Measurements from ENCODE around the gene TNS1.
"Not testable (repeated sequence)": the region's sequence is repeated elsewhere in the genome, so short reads cannot be mapped to it uniquely, and the experiment has no call there.

The TNS1 gene

GRCh38 chr2:217790681-217791392, 212.0 kb downstream of the TNS1 start:
- no peak for DNase-seq

DNA sequence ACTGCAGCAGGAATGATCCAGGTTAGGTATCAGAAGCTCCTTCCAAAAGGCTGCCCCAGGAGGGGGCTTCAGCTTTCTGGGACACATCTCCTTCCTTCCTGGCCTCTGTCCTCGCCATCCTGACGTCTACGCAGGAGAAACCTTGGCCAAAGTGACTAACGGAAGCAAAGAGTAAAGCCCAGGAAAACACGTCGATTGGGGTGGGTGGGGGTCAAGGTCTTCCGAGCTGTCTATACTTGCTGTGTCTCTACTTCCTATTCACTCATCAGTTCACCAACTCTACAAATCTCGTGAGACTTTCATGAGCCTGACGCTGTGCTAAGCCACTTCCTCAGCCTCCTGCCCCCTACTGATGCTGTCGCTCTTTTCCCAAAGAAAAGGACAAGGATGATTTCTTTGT, 212.6 kb downstream of the TNS1 start:
- no peak for DNase-seq

DNA sequence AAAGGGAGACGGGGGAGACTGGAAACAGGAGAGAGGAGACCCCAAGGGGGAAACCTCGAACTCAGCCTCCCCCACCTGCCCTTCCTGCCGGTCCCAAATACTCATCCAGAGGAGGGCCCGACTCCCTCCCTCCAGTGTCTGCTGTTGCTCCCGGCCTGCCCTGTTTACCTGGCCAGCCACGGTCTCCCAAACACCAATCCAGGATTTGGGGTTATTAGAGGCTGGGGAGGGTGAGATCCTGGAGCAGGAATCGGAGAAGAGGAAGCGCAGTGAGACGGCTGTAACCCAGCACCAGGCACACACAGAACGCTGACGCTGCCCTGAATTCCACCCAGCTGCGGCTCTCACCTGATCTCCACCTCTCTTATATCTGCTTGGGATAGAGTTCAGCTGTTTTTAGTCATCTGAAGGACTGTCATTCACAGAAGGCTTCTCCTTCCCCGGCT, 213.0 kb downstream of the TNS1 start:
- no peak for DNase-seq

GRCh38 chr2:217789003-217789735, 213.6 kb downstream of the TNS1 start:
- no peak for DNase-seq

DNA sequence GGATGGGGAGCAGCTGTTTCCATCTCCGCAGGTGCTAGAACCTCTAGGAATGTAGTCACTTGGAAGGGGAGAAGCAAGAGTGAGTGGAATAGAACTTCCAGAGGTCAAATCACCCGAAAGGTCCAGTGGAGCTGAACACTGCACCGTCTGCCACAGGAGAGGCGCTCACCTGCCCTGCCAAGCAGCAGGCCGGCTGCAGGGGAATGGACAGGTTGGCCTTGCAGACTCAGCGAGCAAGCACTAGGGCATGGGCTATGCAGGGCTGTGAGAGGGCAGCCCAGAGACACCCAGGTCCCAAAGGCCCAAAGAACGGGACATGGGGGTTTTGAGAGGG, 214.2 kb downstream of the TNS1 start:
- DNase-seq = no peak

DNA sequence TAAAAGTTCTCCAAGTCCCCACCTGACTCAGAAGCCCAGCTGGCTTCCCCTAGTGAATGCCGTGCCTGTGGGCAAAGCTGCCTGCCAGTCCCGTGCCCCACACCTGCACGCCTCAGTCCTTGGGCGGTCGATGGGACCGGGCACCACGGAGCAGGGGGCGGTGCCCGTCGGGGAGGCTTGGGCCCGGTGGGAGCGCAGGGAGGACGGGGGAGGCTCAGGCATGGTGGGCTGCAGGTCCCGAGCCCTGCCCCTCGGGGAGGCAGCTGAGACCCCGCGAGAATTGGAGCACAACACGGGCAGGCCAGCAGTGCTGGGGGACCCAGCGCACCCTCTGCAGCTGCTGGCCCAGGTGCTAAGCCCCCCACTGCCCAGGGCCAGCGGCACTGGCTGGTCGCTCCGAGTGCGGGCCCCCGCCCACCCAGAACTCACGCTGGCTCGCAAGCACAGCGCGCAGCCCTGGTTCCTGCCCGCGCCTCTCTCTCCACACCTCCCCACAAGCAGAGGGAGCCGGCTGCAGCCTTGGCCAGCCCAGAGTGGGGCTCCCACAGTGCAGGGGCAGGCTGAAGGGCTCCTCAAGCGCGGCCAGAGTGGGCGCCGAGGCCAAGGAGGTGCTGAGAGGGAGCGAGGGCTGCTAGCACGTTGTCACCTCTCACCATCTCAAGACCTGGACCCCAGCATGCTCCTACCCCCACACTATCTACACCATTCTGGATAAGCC, 215.5 kb downstream of the TNS1 start:
- no peak for DNase-seq

DNA sequence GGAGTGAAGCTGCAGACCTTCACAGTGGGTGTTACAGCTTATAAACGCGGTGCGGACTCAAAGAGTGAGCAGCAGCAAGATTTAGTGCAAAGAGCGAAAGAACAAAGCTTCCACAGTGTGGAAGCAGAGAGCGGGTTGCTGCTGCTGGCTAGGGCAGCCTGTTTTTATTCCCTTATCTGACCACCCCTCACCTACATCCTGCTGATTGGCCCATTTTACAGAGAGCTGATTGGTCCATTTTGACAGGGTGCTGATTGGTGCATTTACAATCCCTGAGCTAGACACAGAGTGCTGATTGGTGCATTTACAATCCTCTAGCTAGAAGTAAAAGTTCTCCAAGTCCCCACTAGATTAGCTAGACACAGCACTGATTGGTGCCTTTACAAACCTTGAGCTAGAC, 216.2 kb downstream of the TNS1 start:
- not testable (repeated sequence) for DNase-seq

DNA sequence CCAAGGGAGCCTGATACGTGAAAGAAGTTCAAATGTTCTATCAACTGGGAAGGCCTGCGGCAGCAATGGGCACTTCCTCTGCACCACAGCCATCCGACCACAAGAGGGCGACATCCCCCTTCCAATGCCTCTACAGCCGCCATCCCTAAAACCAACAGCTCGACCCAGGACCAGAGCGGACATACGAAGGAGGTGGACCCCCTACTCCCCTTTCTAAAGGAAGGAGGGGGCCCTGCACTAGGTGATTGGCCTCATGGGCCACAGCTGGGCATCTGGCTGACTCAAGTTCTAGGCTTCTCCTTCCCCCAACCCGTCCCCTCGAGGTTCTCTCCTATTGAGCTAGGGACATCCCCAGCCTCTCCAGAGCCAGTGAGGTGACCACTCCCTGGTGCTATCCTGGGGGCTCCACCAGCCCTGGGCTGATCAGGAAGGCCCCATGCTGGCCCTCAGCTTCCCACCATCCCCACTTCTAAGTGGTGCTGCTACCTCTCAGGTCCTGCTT, 217.2 kb downstream of the TNS1 start:
- peak; percentile 2 for DNase-seq

GRCh38 chr2:217784996-217785543, 217.7 kb downstream of the TNS1 start:
- DNase-seq = no peak

- no peak for DNase-seq
Measured at GRCh38 chr2:217783243-217783642, 219.6 kb downstream of the TNS1 start.

DNA sequence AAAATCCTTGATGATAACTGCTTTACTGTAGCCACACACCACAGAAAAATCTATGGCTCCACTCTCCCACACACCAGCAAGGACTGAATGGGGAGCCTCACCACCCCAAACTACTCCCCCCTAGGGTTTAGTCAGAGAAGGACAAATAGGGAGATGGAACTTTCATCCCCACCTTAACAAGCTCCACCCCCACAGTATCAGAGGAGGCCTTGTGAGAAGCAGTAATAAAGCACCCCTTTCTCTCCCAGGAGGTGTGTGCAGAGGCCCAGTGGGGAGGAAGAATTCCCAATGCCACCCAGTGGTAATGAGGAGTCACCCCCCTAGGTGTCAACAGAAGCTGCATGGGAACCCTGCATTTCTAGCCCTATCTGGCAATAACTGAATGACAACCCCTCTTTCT, 224.9 kb downstream of the TNS1 start:
- no peak for DNase-seq

DNA sequence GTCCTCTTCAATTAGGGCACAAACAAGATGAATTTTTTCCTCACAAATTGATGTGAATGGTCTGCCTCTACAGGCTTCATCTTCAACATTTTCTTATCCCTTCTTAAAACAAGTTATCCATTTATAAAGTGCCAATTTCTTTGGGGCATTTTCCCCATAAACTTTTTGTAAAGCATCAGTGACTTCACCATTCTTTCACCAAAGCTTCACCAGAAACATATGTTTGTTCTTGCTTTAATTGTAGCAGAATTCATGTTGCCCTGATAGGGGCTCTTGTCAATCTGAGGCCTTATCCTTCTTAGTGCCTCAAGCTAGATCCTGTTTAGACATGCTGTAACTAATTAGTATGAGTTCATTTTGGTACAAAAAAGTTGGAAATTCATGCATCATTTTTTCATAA, 226.2 kb downstream of the TNS1 start:
- no peak for DNase-seq

DNA sequence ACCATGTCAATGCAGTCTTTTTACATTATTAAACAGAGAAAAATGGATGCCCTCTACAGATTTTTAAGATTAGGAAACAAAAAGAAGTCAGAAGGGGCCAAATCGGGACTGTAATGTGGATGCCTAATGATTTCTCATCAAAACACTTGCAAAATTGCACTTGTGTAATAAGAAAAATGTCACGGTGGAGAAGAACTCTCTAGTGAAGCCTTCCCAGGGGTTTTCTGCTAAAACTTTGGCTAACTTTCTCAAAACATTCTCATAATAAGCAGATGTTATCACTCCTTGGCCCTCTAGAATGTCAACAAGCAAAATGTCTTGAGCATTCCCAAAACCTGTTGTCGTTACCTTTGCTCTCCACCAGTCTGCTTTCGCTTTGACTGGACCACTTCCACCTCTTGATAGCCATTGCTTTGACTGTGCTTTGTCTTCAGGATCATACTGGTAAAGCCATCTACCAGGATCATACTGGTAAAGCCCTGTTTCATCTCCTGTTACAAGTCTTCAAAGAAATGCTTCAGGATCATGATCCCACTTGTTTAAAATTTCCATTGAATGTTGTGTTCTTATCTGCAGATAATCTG, 226.8 kb downstream of the TNS1 start:
- DNase-seq = no peak

DNA sequence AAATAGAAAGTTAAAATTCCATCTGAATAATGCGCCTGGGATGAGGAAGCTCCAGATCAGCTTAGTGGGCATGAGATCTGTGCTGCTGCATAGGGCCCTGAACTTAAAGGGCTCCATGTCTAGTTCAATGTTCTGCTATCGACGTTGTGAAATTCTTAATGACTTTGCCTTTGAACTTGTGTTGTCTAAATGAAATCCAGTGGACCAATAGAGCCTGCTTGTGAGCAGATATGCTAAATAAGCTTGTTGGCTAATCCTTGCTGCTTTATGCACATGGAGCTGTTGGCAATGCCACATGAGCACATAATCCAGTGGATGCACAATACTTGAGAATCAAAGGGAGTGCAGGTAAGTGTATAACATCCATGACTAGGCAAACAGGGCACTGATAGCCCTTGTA, 228.6 kb downstream of the TNS1 start:
- no peak for DNase-seq

DNA sequence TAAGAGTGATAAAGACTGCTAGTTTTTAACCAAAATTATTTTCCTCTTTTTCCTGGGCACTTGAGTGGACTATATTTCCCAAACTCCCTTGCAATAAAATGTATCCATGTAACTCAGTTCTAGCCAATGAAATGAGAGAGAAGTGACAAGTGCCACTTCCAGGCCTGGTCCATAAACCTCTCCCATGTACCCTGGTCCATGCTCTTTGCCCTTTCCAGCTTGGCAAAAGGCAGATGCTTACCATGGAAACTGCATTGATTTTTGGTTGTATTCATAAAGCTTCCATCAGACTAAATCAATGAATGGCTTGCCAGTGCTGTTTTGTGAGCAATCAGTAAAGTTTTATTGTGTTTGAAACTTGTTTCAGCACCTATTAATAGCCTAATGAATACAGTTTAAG, 229.3 kb downstream of the TNS1 start:
- DNase-seq = no peak

DNA sequence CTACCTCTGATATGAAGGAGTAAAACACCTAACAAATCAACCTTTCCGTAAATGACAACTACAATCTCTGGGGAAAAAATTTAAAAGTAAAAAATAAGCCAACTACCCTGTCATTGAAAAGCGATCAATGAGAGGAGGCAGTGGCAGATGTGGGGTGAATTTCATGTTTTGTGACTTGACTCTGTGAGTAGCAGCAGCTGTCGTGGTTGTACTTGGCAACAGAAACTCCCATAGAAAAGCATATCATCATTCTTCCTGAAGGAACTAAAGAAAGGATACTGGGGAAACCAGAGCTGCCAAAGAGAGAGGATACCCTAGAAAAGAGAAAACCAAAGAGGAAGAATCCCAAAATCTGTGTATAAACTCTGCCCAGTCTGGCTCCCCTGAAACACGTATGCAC, 236.4 kb downstream of the TNS1 start:
- DNase-seq = no peak

DNA sequence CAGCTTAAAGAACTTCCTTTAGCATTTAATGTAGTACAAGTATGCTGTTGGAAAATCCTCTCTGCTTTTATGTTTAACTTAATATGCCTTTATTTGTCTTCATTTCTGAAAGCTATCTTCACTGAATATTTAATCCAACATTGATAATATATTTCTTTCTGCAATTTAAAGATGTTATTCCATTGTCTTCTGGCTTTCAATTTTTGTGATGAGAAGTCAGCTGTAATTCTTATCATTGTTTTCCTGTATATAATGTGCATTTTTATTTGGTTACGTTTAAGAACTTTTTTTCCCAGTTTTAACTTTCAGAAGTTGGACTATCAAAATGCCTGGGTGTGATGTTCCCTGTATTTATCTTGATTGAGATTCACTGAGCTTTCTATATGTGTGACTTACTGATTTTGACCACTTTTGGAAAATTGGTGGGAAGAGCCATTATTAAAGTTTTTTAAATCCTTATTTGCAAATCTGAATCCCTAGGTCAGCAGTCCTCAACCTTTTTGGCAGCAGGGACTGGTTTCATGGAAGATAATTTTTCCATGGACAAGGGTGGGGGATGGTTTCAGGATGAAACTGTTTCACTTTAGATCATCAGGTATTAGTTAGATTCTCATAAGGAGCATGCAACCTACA, 241.0 kb downstream of the TNS1 start:
- no peak for DNase-seq

DNA sequence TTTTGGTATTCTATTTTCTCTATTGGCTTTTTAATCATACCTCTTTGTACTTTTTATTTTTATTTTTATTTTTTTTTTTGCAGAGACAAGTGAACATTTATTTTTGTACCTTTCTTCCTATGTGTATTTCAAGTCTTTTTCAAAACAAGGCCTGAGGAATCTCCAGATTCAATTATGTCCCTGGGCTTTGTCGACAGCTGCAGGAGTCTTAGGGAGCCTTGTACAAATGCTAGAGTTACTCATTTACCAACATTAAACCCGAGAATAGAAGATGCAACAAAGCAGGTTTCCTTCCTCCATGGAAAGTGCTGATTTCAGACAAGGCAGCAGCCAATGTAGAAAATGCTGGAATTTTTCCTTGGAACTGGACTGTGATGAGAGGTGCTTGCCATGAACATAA, 242.8 kb downstream of the TNS1 start:
- no peak for DNase-seq

GRCh38 chr2:217757108-217757463, 245.7 kb downstream of the TNS1 start:
- no peak for DNase-seq

GRCh38 chr2:217756375-217757107, 246.3 kb downstream of the TNS1 start:
- DNase-seq = no peak

DNA sequence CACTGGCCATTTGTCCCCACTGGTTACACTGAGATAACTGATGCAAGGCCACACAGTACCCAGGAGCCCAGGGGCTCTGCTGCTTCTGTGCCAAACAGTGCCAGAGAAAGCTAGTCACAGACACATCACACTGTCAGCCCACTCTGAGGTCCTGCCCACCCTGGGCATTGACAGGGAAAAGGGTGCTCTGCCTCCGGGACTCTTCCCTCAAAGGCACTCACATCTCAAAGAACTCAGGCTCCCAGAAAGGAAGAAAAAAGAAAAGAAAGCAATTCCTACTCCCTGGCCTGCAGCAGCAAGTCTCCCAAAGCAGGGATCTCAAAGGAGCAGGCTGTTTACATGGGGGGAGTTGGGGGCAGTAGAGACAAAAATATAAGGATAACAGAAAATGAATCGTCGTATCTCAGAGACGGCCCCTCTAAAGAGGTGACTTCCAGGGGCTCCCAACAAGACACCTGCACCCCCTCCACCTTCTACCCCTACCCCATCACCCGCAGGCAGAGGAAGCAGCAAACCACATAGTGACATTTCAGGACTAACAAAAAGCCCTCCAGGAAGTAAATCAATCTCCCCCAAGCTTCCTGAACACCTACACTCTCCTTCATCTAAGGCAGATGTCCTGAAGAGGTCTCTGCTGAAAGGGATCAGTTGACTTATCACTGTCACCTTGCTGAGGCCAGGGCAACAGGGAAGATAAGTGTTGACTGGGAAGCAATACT, 247.6 kb downstream of the TNS1 start:
- no peak for DNase-seq
